ENCODE measurements around the gene LNP1. TPM values are rescaled to one million over a fixed set of nuclear protein-coding genes. Genes with fewer than 3 reads are reported as not detected.

Gene LNP1
- total RNA-seq, 1 experiment from 2014 or later, result 1.8 TPM

- POLR2A ChIA-PET, result interaction anchor here (1.0 kb wide), 1 partner anchor 55 kb away, joined by 4 read pairs; the partner anchor contains the start of gene LNP1
These were observed 55.4 kb downstream of the LNP1 start for GRCh38 chr3:100456745-100457144.

GRCh38 chr3:100457811-100458210 is 56.5 kb downstream of the LNP1 start:
- H3K9me3 ChIP-seq (ENCODE audit: control insufficient read depth, insufficient read depth, low read depth, low read length), result no peaks in the 10 kb centered on the region
- ChIA-PET CTCF (no interaction called here), POLR2A (no interaction called here)
- intact Hi-C loops (cut with micrococcal nuclease; ENCODE audit: unreplicated experiment) (no loop called here), in situ Hi-C loops (cut with HindIII; ENCODE audit: low pct_unique_long_range_greater_than_20kb, low sequenced_read_pairs) (no loop called here)
- H3K27me3 ChIP-seq (ENCODE audit: control insufficient read depth, insufficient read depth, low read length), result peaks cover 3% of the 10 kb centered on the region
- H3K36me3 ChIP-seq (ENCODE audit: control insufficient read depth, insufficient read depth, low read length), result no peaks in the 10 kb centered on the region
- no peak for ATAC-seq
- no peaks in the 10 kb centered on the region for H3K4me1 ChIP-seq (ENCODE audit: control insufficient read depth, insufficient read depth, low read length)
- H3K27ac ChIP-seq (ENCODE audit: low read length), result no peak overlapping the region
- BruUV-seq (replicated peaks), result no TSS peak
- no peak for DNase-seq (ENCODE audit: low read depth, low spot score)
- no peak overlapping the region for H3K4me3 ChIP-seq (ENCODE audit: low read depth in 2 of 2, low read length in 2 of 2)
- no peak for TF ChIP-seq POLR2AphosphoS5 (IDR thresholded peaks at IDR 0.05; ENCODE audit: low read depth, low read length)
- TF ChIP-seq CTCF (IDR thresholded peaks at IDR 0.05), result no peak
- TF ChIP-seq TCF7L2 (IDR thresholded peaks at IDR 0.05; ENCODE audit: low read depth, low read length), result no peak
- TF ChIP-seq SIN3A (IDR thresholded peaks at IDR 0.05; ENCODE audit: borderline replicate concordance, insufficient read depth, low read depth, low read length), result no peak
- no peak for TF ChIP-seq REST (IDR thresholded peaks at IDR 0.05; ENCODE audit: insufficient read depth in 1 of 2, low read depth in 2 of 2, low read length in 1 of 2)

More at GRCh38 chr3:100456745-100457144, 55.4 kb downstream of the LNP1 start:
- in situ Hi-C loops (cut with HindIII; ENCODE audit: low pct_unique_long_range_greater_than_20kb, low sequenced_read_pairs) (no loop called here), intact Hi-C loops (cut with micrococcal nuclease; ENCODE audit: unreplicated experiment) (no loop called here)
- H3K27me3 ChIP-seq (ENCODE audit: control insufficient read depth, insufficient read depth, low read length), result peaks cover 3% of the 10 kb centered on the region; the same call in 1 of the 2 replicates
- no peaks in the 10 kb centered on the region for H3K4me1 ChIP-seq (ENCODE audit: control insufficient read depth, insufficient read depth, low read length)
- no peak for DNase-seq (ENCODE audit: low read depth, low spot score)
- no peak for ATAC-seq
- no peaks in the 10 kb centered on the region for H3K9me3 ChIP-seq (ENCODE audit: control insufficient read depth, insufficient read depth, low read depth, low read length)
- no TSS peak for BruUV-seq (replicated peaks)
- H3K4me3 ChIP-seq (ENCODE audit: low read depth in 2 of 2, low read length in 2 of 2), result no peak overlapping the region
- TF ChIP-seq SIN3A (IDR thresholded peaks at IDR 0.05; ENCODE audit: borderline replicate concordance, insufficient read depth, low read depth, low read length), result no peak
- TF ChIP-seq TCF7L2 (IDR thresholded peaks at IDR 0.05; ENCODE audit: low read depth, low read length), result no peak
- no peak for TF ChIP-seq CTCF (IDR thresholded peaks at IDR 0.05)
- TF ChIP-seq REST (IDR thresholded peaks at IDR 0.05; ENCODE audit: insufficient read depth in 1 of 2, low read depth in 2 of 2, low read length in 1 of 2), result no peak
- TF ChIP-seq POLR2AphosphoS5 (IDR thresholded peaks at IDR 0.05; ENCODE audit: low read depth, low read length), result no peak
- H3K27ac ChIP-seq (ENCODE audit: low read length), result no peak overlapping the region
- CTCF ChIA-PET, result interaction anchor here (0.5 kb wide), 1 partner anchor 435 kb away, joined by 9 read pairs; no protein-coding TSS in a partner anchor
- no peaks in the 10 kb centered on the region for H3K36me3 ChIP-seq (ENCODE audit: control insufficient read depth, insufficient read depth, low read length)
